HepG2 (cell line): ENCODE data around the gene YBX2. TPM values are rescaled to one million over a fixed set of nuclear protein-coding genes. Genes with fewer than 3 reads are reported as not detected.

Experiments used
- ATF3 ChIP-seq: sonication (generic); formaldehyde crosslinking; IDR thresholded peaks from 2 replicates; pipeline ENCODE4 v1.4.0; 2020; ENCODE audit warnings: missing genetic modification reagents
- CERS6 ChIP-seq: sonication (generic); formaldehyde crosslinking; IDR thresholded peaks from 2 replicates; pipeline ENCODE4 v1.5.0; 2020; ENCODE audit warnings: missing genetic modification reagents
- DZIP1 ChIP-seq: sonication (generic); formaldehyde crosslinking; IDR thresholded peaks from 2 replicates; pipeline ENCODE4 v1.5.0; 2020; ENCODE audit warnings: mild to moderate bottlenecking, missing genetic modification reagents
- ELF3 ChIP-seq: IDR thresholded peaks from 2 replicates; pipeline ENCODE4 v1.6.1; 2016; ENCODE audit warnings: missing genetic modification reagents, missing compliant biosample characterization
- FOXP1 ChIP-seq, 2 experiments: fragments of 450-650 bp in 1 of 2; IDR thresholded peaks; 2 replicates each; pipeline ENCODE4 v1.6.1; 2017 to 2018; ENCODE audit warnings: antibody characterized with exemption in 1 of 2
- GATA4 ChIP-seq: sonication (generic); IDR thresholded peaks from 2 replicates; pipeline ENCODE4 v1.6.1; 2016; ENCODE audit warnings: antibody characterized with exemption, low read depth, borderline replicate concordance
- JDP2 ChIP-seq: sonication (generic); formaldehyde crosslinking; IDR thresholded peaks from 2 replicates; pipeline ENCODE4 v1.8.1; 2022; ENCODE audit warnings: missing genetic modification reagents, borderline replicate concordance
- JUND ChIP-seq: sonication (generic); formaldehyde crosslinking; IDR thresholded peaks from 2 replicates; pipeline ENCODE4 v1.8.0; 2022; ENCODE audit warnings: mild to moderate bottlenecking, missing genetic modification reagents
- KDM5A ChIP-seq: fragments of 200-600 bp; sonication (generic); IDR thresholded peaks from 2 replicates; pipeline ENCODE4 v1.7.0; 2018; ENCODE audit warnings: antibody characterized with exemption, mild to moderate bottlenecking, low read length, borderline replicate concordance
- LCORL ChIP-seq, 2 experiments: fragments of 450-650 bp in 1 of 2; sonication (generic) in 1 of 2; formaldehyde crosslinking in 1 of 2; IDR thresholded peaks; 2 replicates each; pipeline versions ENCODE4 v1.5.0 to v1.6.1; 2017 to 2020; ENCODE audit warnings: antibody characterized with exemption in 1 of 2, missing genetic modification reagents in 1 of 2
- LRRFIP1 ChIP-seq: sonication (generic); formaldehyde crosslinking; conservative IDR thresholded peaks from 2 replicates; pipeline ENCODE4 v1.4.0; 2020; ENCODE audit warnings: missing genetic modification reagents
- MTF2 ChIP-seq: sonication (generic); formaldehyde crosslinking; IDR thresholded peaks from 2 replicates; pipeline ENCODE4 v1.5.0; 2020; ENCODE audit warnings: missing genetic modification reagents, borderline replicate concordance
- NAIF1 ChIP-seq: sonication (generic); formaldehyde crosslinking; IDR thresholded peaks from 2 replicates; pipeline ENCODE4 v1.5.0; 2020; ENCODE audit warnings: mild to moderate bottlenecking, missing genetic modification reagents, borderline replicate concordance
- NFYC ChIP-seq: IDR thresholded peaks from 2 replicates; pipeline ENCODE4 v1.6.1; 2016; ENCODE audit warnings: missing genetic modification reagents, missing compliant biosample characterization
- RBM39 ChIP-seq: fragments of 200-400 bp; formaldehyde crosslinking; IDR thresholded peaks from one replicate; pipeline ENCODE4 v1.6.1; 2018; ENCODE audit warnings: antibody characterized with exemption, mild to moderate bottlenecking, low read depth, low read length; ENCODE audit not compliant: poor library complexity, severe bottlenecking
- REL ChIP-seq: sonication (generic); formaldehyde crosslinking; conservative IDR thresholded peaks from 2 replicates; pipeline ENCODE4 v1.8.0; 2022; ENCODE audit warnings: mild to moderate bottlenecking, missing genetic modification reagents, moderate library complexity
- U2AF2 ChIP-seq: fragments of 200-400 bp; formaldehyde crosslinking; IDR thresholded peaks from 2 replicates; pipeline ENCODE4 v1.6.1; 2017; ENCODE audit warnings: low read depth, mild to moderate bottlenecking, low read length
- YY1 ChIP-seq: IDR thresholded peaks from 2 replicates; pipeline ENCODE4 v1.6.1; 2011; ENCODE audit warnings: low read length, low read depth, moderate library complexity, mild to moderate bottlenecking; ENCODE audit not compliant: insufficient read depth, insufficient replicate concordance
- ZBTB8A ChIP-seq: sonication (generic); formaldehyde crosslinking; IDR thresholded peaks from 2 replicates; pipeline ENCODE4 v1.4.0; 2020; ENCODE audit warnings: mild to moderate bottlenecking, low read depth, missing genetic modification reagents, borderline replicate concordance
- ZNF20 ChIP-seq: sonication (generic); formaldehyde crosslinking; IDR thresholded peaks from 2 replicates; pipeline ENCODE4 v1.4.0; 2020; ENCODE audit warnings: mild to moderate bottlenecking, moderate library complexity, missing genetic modification reagents
- ZNF234 ChIP-seq: sonication (generic); formaldehyde crosslinking; conservative IDR thresholded peaks from 2 replicates; pipeline ENCODE4 v1.5.1; 2020; ENCODE audit warnings: mild to moderate bottlenecking, missing genetic modification reagents
- ZNF3 ChIP-seq: IDR thresholded peaks from 2 replicates; pipeline ENCODE4 v1.7.0; 2017; ENCODE audit warnings: inconsistent platforms
- ZNF607 ChIP-seq: sonication (generic); formaldehyde crosslinking; IDR thresholded peaks from 2 replicates; pipeline ENCODE4 v1.5.1; 2020; ENCODE audit warnings: missing genetic modification reagents, mild to moderate bottlenecking, borderline replicate concordance
- ZNF780A ChIP-seq: sonication (generic); formaldehyde crosslinking; IDR thresholded peaks from 2 replicates; pipeline ENCODE4 v1.8.0; 2022; ENCODE audit warnings: mild to moderate bottlenecking, missing genetic modification reagents, moderate library complexity
- polyA plus RNA-seq, 8 experiments: library from polyadenylated mRNA; depleted of rRNA in 3 of 8; stranded (reverse) in 7 of 8; unstranded in 1 of 8; fragments of >200 nt; fragmentation: Illumina TruSeq in 4 of 8; extraction: Trizol in 4 of 8; gene quantifications; 2 replicates each; pipeline versions ENCODE4 v1.2.1 to v1.2.3, GENCODE V29; 2011 to 2016; ENCODE audit warnings: low read depth in 4 of 8, missing spikeins in 1 of 8, mixed read lengths in 1 of 8; ENCODE audit not compliant: insufficient read depth in 1 of 8
- total RNA-seq, 5 experiments: library from RNA; depleted of rRNA; stranded (reverse); fragments of >200 nt; fragmentation: Illumina TruSeq; extraction: Trizol; gene quantifications; 2 replicates each; pipeline ENCODE4 v1.2.3, GENCODE V29; 2016; ENCODE audit warnings: low read depth in 1 of 5

The YBX2 gene
- total and polyA plus RNA-seq, 2 of the 13 experiments (the other 11 are each of a cell fraction or from before 2014, with no cell fraction given): 0.12 to 0.22 TPM

GRCh38 chr17:7280519-7281073 lies 13.8 kb downstream of the YBX2 start (continued):
- no peak for TF ChIP-seq LCORL (IDR thresholded peaks at IDR 0.05)
- TF ChIP-seq LCORL (CRISPR knock-in tag; IDR thresholded peaks at IDR 0.05): peak; percentile 79; the same call in 1 of the 2 replicates
- peak; percentile 38 for TF ChIP-seq YY1
- TF ChIP-seq RBM39: peak; percentile 60
- 0 out of 2 replicates have a peak, but pooled peaks have one; percentile 36 for TF ChIP-seq REL (CRISPR knock-in tag)
- no peak for TF ChIP-seq ZNF3 (CRISPR knock-in tag)
- TF ChIP-seq ZNF607 (CRISPR knock-in tag): peak; percentile 64; the same call in 1 of the 2 replicates
- TF ChIP-seq LRRFIP1 (CRISPR knock-in tag): no peak
- TF ChIP-seq ZBTB8A: no peak
- TF ChIP-seq ZNF20: no peak
- TF ChIP-seq NFYC (CRISPR knock-in tag): no peak
- TF ChIP-seq JDP2: no peak
- TF ChIP-seq ATF3: no peak
- no peak for TF ChIP-seq U2AF2
- no peak for TF ChIP-seq GATA4
- TF ChIP-seq ELF3 (CRISPR knock-in tag): no peak
- TF ChIP-seq NAIF1 (CRISPR knock-in tag): peak; percentile 90
- 0 out of 2 replicates have a peak, but pooled peaks have one; percentile 31 for TF ChIP-seq ZNF234 (CRISPR knock-in tag)
- TF ChIP-seq KDM5A: no peak
- no peak for TF ChIP-seq ZNF780A (CRISPR knock-in tag)
- no peak for TF ChIP-seq CERS6 (CRISPR knock-in tag)
- TF ChIP-seq MTF2 (CRISPR knock-in tag): no peak; the same call in 1 of the 2 replicates
- TF ChIP-seq JUND (CRISPR knock-in tag): no peak
- peak; percentile 86; the same call in 1 of the 2 replicates for TF ChIP-seq DZIP1 (CRISPR knock-in tag)
- no peak for TF ChIP-seq FOXP1 (IDR thresholded peaks at IDR 0.05)
- TF ChIP-seq FOXP1 (CRISPR knock-in tag; IDR thresholded peaks at IDR 0.05): no peak
